CD14-positive monocyte (primary cell): ENCODE results near the gene ACVR1. TPM values are rescaled to one million over a fixed set of nuclear protein-coding genes. Genes with fewer than 3 reads are reported as not detected.

Experiments
- DNase-seq, 3 donors: peaks; one replicate each; pipeline ENCODE4 v3.0.0-alpha.2; 2011 to 2022
- H2AFZ ChIP-seq: 2 replicates; pipeline ENCODE4 v1.6.0; 2012; ENCODE audit warnings: mild to moderate bottlenecking, low read depth, low read length, inconsistent platforms; ENCODE audit not compliant: insufficient read depth, poor library complexity, severe bottlenecking
- H3K27ac ChIP-seq, 2 donors: 1 replicate in 1 of 2; 2 replicates in 1 of 2; pipeline ENCODE4 v1.5.1; 2012 to 2013; ENCODE audit warnings: low read length in 2 of 2, control low read depth in 1 of 2, inconsistent platforms in 1 of 2, low read depth in 1 of 2, mild to moderate bottlenecking in 1 of 2
- H3K27me3 ChIP-seq, 2 donors: one replicate each; pipeline versions ENCODE4 v1.6.0 to v1.6.1; 2011 to 2013; ENCODE audit warnings: low read length in 2 of 2; ENCODE audit not compliant: control insufficient read depth in 2 of 2, insufficient read depth in 2 of 2
- H3K36me3 ChIP-seq, 2 donors: replicated peaks in 1 of 2; 1 replicate in 1 of 2; 2 replicates in 1 of 2; pipeline versions ENCODE4 v1.5.1 to v1.6.1; 2012 to 2013; ENCODE audit warnings: low read length in 2 of 2, control low read depth in 1 of 2, inconsistent platforms in 1 of 2, mild to moderate bottlenecking in 1 of 2; ENCODE audit not compliant: insufficient read depth in 2 of 2, control insufficient read depth in 1 of 2
- H3K4me1 ChIP-seq, 2 donors: 1 replicate in 1 of 2; 2 replicates in 1 of 2; pipeline versions ENCODE4 v1.5.1 to v1.6.1; 2012 to 2013; ENCODE audit warnings: low read length in 2 of 2, control low read depth in 1 of 2, inconsistent platforms in 1 of 2, mild to moderate bottlenecking in 1 of 2, moderate library complexity in 1 of 2; ENCODE audit not compliant: insufficient read depth in 2 of 2, control insufficient read depth in 1 of 2
- H3K4me2 ChIP-seq: replicated peaks from 2 replicates; pipeline ENCODE3; 2012; ENCODE audit warnings: low read length, moderate library complexity, mild to moderate bottlenecking; ENCODE audit not compliant: poor library complexity, severe bottlenecking; ENCODE audit errors: extremely low read depth
- H3K4me3 ChIP-seq, 3 experiments: fragments of 200-600 bp in 1 of 3; sonication (generic) in 1 of 3; replicated peaks in 1 of 3; 1 replicate in 2 of 3; 2 replicates in 1 of 3; pipeline ENCODE4 v1.5.1; 2011 to 2013; ENCODE audit warnings: low read length in 3 of 3, mild to moderate bottlenecking in 3 of 3, control low read depth in 2 of 3, low read depth in 2 of 3, inconsistent platforms in 1 of 3, moderate library complexity in 1 of 3
- H3K79me2 ChIP-seq: 2 replicates; pipeline ENCODE4 v1.6.0; 2012; ENCODE audit warnings: mild to moderate bottlenecking, control low read depth, inconsistent platforms, low read length, moderate library complexity; ENCODE audit not compliant: insufficient read depth
- H3K9ac ChIP-seq: 2 replicates; pipeline ENCODE4 v1.6.0; 2017; ENCODE audit warnings: low read length, mild to moderate bottlenecking; ENCODE audit not compliant: insufficient read depth, poor library complexity, severe bottlenecking
- H3K9me3 ChIP-seq, 2 donors: replicated peaks in 1 of 2; 1 replicate in 1 of 2; 2 replicates in 1 of 2; pipeline versions ENCODE4 v1.5.1 to v1.6.1; 2012 to 2013; ENCODE audit warnings: low read length in 2 of 2, control low read depth in 1 of 2; ENCODE audit not compliant: control insufficient read depth in 1 of 2, insufficient read depth in 1 of 2
- H4K20me1 ChIP-seq: 2 replicates; pipeline ENCODE4 v1.6.0; 2012; ENCODE audit warnings: mild to moderate bottlenecking, low read length, control low read depth, moderate library complexity; ENCODE audit not compliant: insufficient read depth
- H3K27ac Mint-ChIP-seq, 7 donors: one replicate each; pipeline ENCODE4 v1.8.0; 2020; ENCODE audit warnings: mild to moderate bottlenecking in 7 of 7, mixed read lengths in 7 of 7, moderate library complexity in 6 of 7, inconsistent platforms in 2 of 7
- H3K27me3 Mint-ChIP-seq, 3 donors: one replicate each; pipeline ENCODE4 v1.8.0; 2021 to 2022; ENCODE audit warnings: low read depth in 3 of 3, mild to moderate bottlenecking in 3 of 3, mixed read lengths in 3 of 3, moderate library complexity in 3 of 3, inconsistent platforms in 1 of 3
- H3K36me3 Mint-ChIP-seq, 2 donors: one replicate each; pipeline ENCODE4 v1.8.0; 2020; ENCODE audit warnings: mixed read lengths in 2 of 2, inconsistent platforms in 1 of 2, mild to moderate bottlenecking in 1 of 2
- H3K4me1 Mint-ChIP-seq: one replicate; pipeline ENCODE4 v1.8.0; 2020; ENCODE audit warnings: mild to moderate bottlenecking, mixed read lengths
- H3K4me3 Mint-ChIP-seq, 2 donors: one replicate each; pipeline ENCODE4 v1.8.0; 2020; ENCODE audit warnings: mild to moderate bottlenecking in 2 of 2, mixed read lengths in 2 of 2, moderate library complexity in 1 of 2
- H3K9me3 Mint-ChIP-seq, 7 donors: one replicate each; pipeline ENCODE4 v1.8.0; 2020 to 2022; ENCODE audit warnings: mixed read lengths in 7 of 7, mild to moderate bottlenecking in 6 of 7, moderate library complexity in 6 of 7, inconsistent platforms in 2 of 7
- WGBS: methylation state at CpG from one replicate; pipeline ENCODE4 v1.1.5; 2013; ENCODE audit warnings: missing lambda C conversion rate; ENCODE audit not compliant: insufficient coverage; 5-methylcytosine and 5-hydroxymethylcytosine counted together
- intact Hi-C, 2 donors: fragments of 100-400 bp; cut with micrococcal nuclease; formaldehyde crosslinking; loops; one replicate each; pipeline versions ENCODE4 v1.15.0 to v1.15.1; 2023
- polyA plus RNA-seq, 3 donors: library from polyadenylated mRNA; depleted of rRNA in 1 of 3; unstranded in 2 of 3; stranded (reverse) in 1 of 3; fragments of 300-500 nt in 2 of 3; fragments of >200 nt in 1 of 3; fragmentation: Illumina TruSeq in 2 of 3; gene quantifications; 1 replicate in 2 of 3; 2 replicates in 1 of 3; pipeline ENCODE4 v1.2.3, GENCODE V29; 2012 to 2021
- TF ChIP-seq, protein P1 (sequence below): fragments of 200-600 bp; IDR thresholded peaks from one replicate; pipeline ENCODE4 v1.8.0; 2022; ENCODE audit warnings: antibody characterized with exemption, mild to moderate bottlenecking

The ACVR1 gene
- polyA plus RNA-seq, 3 donors, result 2.8 to 13.4 (median 4.9) TPM

DNA sequence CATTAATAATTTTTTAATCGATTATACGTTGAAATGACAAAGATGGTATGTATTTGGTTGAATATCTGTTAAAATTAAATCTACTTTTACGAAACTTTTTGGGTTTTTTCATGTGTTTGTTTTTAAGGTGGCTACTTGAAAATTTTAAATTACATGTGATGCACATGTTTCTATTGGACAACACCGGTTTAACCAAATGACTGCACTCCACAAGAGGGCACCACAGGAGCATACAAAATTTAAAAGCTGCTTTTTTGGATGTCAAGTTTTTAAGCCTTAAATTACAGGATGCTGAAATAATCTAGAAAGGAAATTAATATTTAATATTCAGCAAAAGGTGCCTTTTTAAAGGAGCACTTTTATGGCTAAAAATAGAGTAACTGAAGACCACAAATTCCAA lies 98.7 kb downstream of the ACVR1 start:
- 86% methylated on average over 1 of the region's 4 CpGs for WGBS

DNA sequence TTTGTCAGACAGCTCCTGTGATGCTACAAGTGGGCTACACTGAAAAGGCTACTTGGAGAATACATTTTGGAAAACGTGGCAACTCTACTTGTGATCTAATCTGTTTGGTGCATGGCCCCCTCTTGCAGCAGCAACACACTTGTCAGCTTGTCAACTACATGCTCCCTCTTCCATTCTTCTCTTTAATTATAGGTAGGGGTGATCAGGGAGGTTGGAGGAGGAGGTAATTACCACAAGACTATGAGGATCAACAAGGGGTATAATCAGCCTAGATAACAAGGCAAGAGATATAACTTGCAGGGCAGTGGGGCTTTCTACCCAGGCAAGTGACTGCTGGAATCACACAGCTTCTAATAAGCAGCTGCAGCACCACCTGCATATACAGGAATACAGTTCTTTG lies 104.9 kb downstream of the ACVR1 start:
- Histone ChIP-seq H2AFZ (no peak overlapping the region), H3K9ac (no peak overlapping the region), H4K20me1 (no peaks in the 10 kb centered on the region), H3K79me2 (no peaks in the 10 kb centered on the region), H3K9me3 (no peaks in the 10 kb centered on the region), H3K4me3 (no peak overlapping the region), H3K36me3 (peaks cover 23 to 80% of the 10 kb centered on the region in 2 donors), H3K4me1 (no peaks in the 10 kb centered on the region), H3K27ac (no peak overlapping the region), H3K27me3 (no peaks in the 10 kb centered on the region), H3K4me2 (no peak overlapping the region)
- intact Hi-C loops, result no loop called here
- no peak for DNase-seq
- Mint-ChIP-seq H3K27ac (no peak overlapping the region), H3K4me3 (no peak overlapping the region), H3K27me3 (no peaks in the 10 kb centered on the region), H3K9me3 (peaks cover 0 to 6% (median 0%) of the 10 kb centered on the region in 7 donors), H3K36me3 (peaks cover 71 to 74% of the 10 kb centered on the region in 2 donors), H3K4me1 (peaks cover 4% of the 10 kb centered on the region)
- WGBS, result 100% methylated on average over 1 of the region's 1 CpG
- TF ChIP-seq, protein P1, sequence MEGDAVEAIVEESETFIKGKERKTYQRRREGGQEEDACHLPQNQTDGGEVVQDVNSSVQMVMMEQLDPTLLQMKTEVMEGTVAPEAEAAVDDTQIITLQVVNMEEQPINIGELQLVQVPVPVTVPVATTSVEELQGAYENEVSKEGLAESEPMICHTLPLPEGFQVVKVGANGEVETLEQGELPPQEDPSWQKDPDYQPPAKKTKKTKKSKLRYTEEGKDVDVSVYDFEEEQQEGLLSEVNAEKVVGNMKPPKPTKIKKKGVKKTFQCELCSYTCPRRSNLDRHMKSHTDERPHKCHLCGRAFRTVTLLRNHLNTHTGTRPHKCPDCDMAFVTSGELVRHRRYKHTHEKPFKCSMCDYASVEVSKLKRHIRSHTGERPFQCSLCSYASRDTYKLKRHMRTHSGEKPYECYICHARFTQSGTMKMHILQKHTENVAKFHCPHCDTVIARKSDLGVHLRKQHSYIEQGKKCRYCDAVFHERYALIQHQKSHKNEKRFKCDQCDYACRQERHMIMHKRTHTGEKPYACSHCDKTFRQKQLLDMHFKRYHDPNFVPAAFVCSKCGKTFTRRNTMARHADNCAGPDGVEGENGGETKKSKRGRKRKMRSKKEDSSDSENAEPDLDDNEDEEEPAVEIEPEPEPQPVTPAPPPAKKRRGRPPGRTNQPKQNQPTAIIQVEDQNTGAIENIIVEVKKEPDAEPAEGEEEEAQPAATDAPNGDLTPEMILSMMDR, result no peak

More for the DNA sequence above, 98.7 kb downstream of the ACVR1 start:
- Histone ChIP-seq H3K79me2 (no peaks in the 10 kb centered on the region), H3K27ac (no peak overlapping the region), H3K4me1 (no peaks in the 10 kb centered on the region), H3K9me3 (no peaks in the 10 kb centered on the region), H3K9ac (no peak overlapping the region), H3K4me2 (no peak overlapping the region), H3K36me3 (peaks cover 18 to 62% of the 10 kb centered on the region in 2 donors), H2AFZ (no peak overlapping the region), H4K20me1 (peaks cover under 1% of the 10 kb centered on the region), H3K27me3 (no peaks in the 10 kb centered on the region), H3K4me3 (no peak overlapping the region)
- Mint-ChIP-seq H3K9me3 (peaks cover 0 to 3% (median 0%) of the 10 kb centered on the region in 7 donors), H3K27me3 (no peaks in the 10 kb centered on the region), H3K4me3 (no peak overlapping the region), H3K27ac (no peak overlapping the region), H3K36me3 (peaks cover 56 to 57% of the 10 kb centered on the region in 2 donors), H3K4me1 (peaks cover 4% of the 10 kb centered on the region)
- peak in 2 of 3 donors; percentile 2 to 5 for DNase-seq
- TF ChIP-seq, protein P1, result peak; percentile 55
- intact Hi-C loops, result loop anchor here in 1 of 2 donors (5.0 kb wide), 1 partner anchor 235 kb away; no protein-coding TSS in a partner anchor
